Lung (tissue), 12 donors: ENCODE results near the gene SLC66A2. TPM values are rescaled to one million over a fixed set of nuclear protein-coding genes. Genes with fewer than 3 reads are reported as not detected.

ENCODE experiments used
- ATAC-seq: fragments of 200-7000 bp; cut with Tn5 transposase; one replicate; pipeline ENCODE4 v1.9.1; 2020; ENCODE audit warnings: moderate number of reproducible peaks; ENCODE audit not compliant: insufficient read depth, low FRiP score
- DNase-seq, 3 donors: peaks; one replicate each; pipeline ENCODE4 v3.0.0-alpha.2; 2013 to 2017
- H3K27ac ChIP-seq, 2 donors: one replicate each; pipeline ENCODE4 v1.5.1; 2013; ENCODE audit warnings: mild to moderate bottlenecking in 2 of 2, moderate library complexity in 2 of 2, control low read depth in 1 of 2, inconsistent platforms in 1 of 2, low read depth in 1 of 2, low read length in 1 of 2
- H3K27me3 ChIP-seq, 3 donors: one replicate each; pipeline ENCODE4 v1.5.1; 2013; ENCODE audit warnings: low read length in 2 of 3; ENCODE audit not compliant: control insufficient read depth in 3 of 3, insufficient read depth in 3 of 3
- H3K36me3 ChIP-seq, 4 donors: one replicate each; pipeline ENCODE4 v1.5.1; 2013; ENCODE audit warnings: low read length in 4 of 4, mild to moderate bottlenecking in 1 of 4, moderate library complexity in 1 of 4; ENCODE audit not compliant: control insufficient read depth in 4 of 4, insufficient read depth in 4 of 4
- H3K4me1 ChIP-seq, 5 donors: one replicate each; pipeline ENCODE4 v1.5.1; 2013; ENCODE audit warnings: low read length in 5 of 5, mild to moderate bottlenecking in 2 of 5, moderate library complexity in 1 of 5; ENCODE audit not compliant: control insufficient read depth in 5 of 5, insufficient read depth in 5 of 5
- H3K4me3 ChIP-seq: one replicate; pipeline ENCODE4 v1.5.1; 2013; ENCODE audit warnings: mild to moderate bottlenecking, control low read depth, moderate library complexity
- H3K9ac ChIP-seq, 2 donors: one replicate each; pipeline ENCODE4 v1.5.1; 2013; ENCODE audit warnings: low read length in 2 of 2, control low read depth in 1 of 2; ENCODE audit not compliant: insufficient read depth in 1 of 2
- H3K9me3 ChIP-seq, 4 donors: one replicate each; pipeline ENCODE4 v1.5.1; 2013; ENCODE audit warnings: low read length in 3 of 4, mild to moderate bottlenecking in 1 of 4, moderate library complexity in 1 of 4; ENCODE audit not compliant: control insufficient read depth in 4 of 4, insufficient read depth in 3 of 4
- WGBS, 2 donors: extraction: QIAGEN DNeasy Blood & Tissue Kit; methylation state at CpG; one replicate each; pipeline ENCODE4 v1.1.7; 2013; 5-methylcytosine and 5-hydroxymethylcytosine counted together
- polyA plus RNA-seq, 2 donors: library from polyadenylated mRNA; stranded (reverse); fragments of 200-250 nt; gene quantifications; one replicate each; pipeline ENCODE4 v1.2.1, GENCODE V29; 2013
- total RNA-seq, 2 donors: library from RNA; depleted of rRNA in 1 of 2; stranded (reverse); fragments of >200 nt in 1 of 2; gene quantifications; one replicate each; pipeline ENCODE4 v1.2.1, GENCODE V29; 2014 to 2021
- TF ChIP-seq, protein P1 (sequence below): IDR thresholded peaks from 2 replicates; pipeline ENCODE4 v1.5.1; 2012; ENCODE audit warnings: mild to moderate bottlenecking; ENCODE audit errors: control extremely low read depth, extremely low read depth
- donor health status: control.
- donor health status: control.
- donor health status: Bipolar disorder and iron deficiency.
- donor health status: healthy.
- donor health status: DM: yes; HTN: yes; CAD: no.

Gene SLC66A2
- total and polyA plus RNA-seq, 4 donors, result 26.5 to 71.8 (median 62.3) TPM

GRCh38 chr18:79903071-79903635, 48.3 kb downstream of the SLC66A2 start:
- TF ChIP-seq, protein P1, sequence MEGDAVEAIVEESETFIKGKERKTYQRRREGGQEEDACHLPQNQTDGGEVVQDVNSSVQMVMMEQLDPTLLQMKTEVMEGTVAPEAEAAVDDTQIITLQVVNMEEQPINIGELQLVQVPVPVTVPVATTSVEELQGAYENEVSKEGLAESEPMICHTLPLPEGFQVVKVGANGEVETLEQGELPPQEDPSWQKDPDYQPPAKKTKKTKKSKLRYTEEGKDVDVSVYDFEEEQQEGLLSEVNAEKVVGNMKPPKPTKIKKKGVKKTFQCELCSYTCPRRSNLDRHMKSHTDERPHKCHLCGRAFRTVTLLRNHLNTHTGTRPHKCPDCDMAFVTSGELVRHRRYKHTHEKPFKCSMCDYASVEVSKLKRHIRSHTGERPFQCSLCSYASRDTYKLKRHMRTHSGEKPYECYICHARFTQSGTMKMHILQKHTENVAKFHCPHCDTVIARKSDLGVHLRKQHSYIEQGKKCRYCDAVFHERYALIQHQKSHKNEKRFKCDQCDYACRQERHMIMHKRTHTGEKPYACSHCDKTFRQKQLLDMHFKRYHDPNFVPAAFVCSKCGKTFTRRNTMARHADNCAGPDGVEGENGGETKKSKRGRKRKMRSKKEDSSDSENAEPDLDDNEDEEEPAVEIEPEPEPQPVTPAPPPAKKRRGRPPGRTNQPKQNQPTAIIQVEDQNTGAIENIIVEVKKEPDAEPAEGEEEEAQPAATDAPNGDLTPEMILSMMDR, result no peak
- H3K4me3 ChIP-seq, result no peak overlapping the region
- H3K27ac ChIP-seq, result no peak overlapping the region

DNA sequence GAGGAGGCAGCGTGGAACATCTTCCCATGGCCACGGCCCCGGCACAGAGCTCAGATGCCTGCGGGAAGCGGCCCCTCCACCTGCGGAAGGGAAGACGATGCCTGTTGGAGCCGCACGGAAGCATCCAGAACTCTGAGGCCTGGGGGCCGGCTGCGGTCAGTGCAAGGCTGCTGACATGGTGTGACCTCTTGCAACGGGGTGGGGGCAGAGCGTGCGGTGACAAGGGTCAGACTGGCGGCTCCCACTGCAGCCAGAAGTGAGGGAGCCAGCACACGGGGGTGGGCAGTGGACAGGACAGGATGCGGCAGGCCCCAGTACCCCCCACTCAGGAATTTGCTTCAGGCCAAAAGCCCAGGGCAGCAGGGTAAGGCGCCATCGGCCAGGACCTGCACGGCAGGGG, 48.8 kb downstream of the SLC66A2 start:
- peaks cover 0 to 17% (median 0%) of the 10 kb centered on the region in 4 donors for H3K9me3 ChIP-seq
- WGBS, 2 donors, result 97% methylated on average over 20 of the region's 20 CpGs
- DNase-seq, result no peak

More at GRCh38 chr18:79903071-79903635, 48.3 kb downstream of the SLC66A2 start:
- no peaks in the 10 kb centered on the region for H3K27me3 ChIP-seq
- H3K36me3 ChIP-seq, result peaks cover 0 to 29% (median 6%) of the 10 kb centered on the region in 4 donors
- peaks cover 0 to 17% (median 0%) of the 10 kb centered on the region in 4 donors for H3K9me3 ChIP-seq
- H3K4me1 ChIP-seq, result peaks cover 0 to 7% (median 0%) of the 10 kb centered on the region in 5 donors
- 94 to 97% methylated on average over 28 of the region's 28 CpGs for WGBS, 2 donors
- no peak overlapping the region for H3K9ac ChIP-seq
- ATAC-seq, result no peak
- no peak for DNase-seq

GRCh38 chr18:79902075-79902474, 49.4 kb downstream of the SLC66A2 start:
- TF ChIP-seq, protein P1, result no peak
- DNase-seq (no peak), ATAC-seq (no peak)

More for the DNA sequence above, 48.8 kb downstream of the SLC66A2 start:
- TF ChIP-seq, protein P1, result no peak
- H3K36me3 ChIP-seq, result peaks cover 0 to 29% (median 6%) of the 10 kb centered on the region in 4 donors
- H3K4me3 ChIP-seq, result no peak overlapping the region
- H3K9ac ChIP-seq, result no peak overlapping the region
- H3K27me3 ChIP-seq, result no peaks in the 10 kb centered on the region
- H3K27ac ChIP-seq, result no peak overlapping the region
- peaks cover 0 to 7% (median 0%) of the 10 kb centered on the region in 5 donors for H3K4me1 ChIP-seq
- no peak for ATAC-seq

More at GRCh38 chr18:79902075-79902474, 49.4 kb downstream of the SLC66A2 start:
- Histone ChIP-seq H3K9me3 (peaks cover 0 to 19% (median under 1%) of the 10 kb centered on the region in 4 donors), H3K27ac (no peak overlapping the region), H3K9ac (no peak overlapping the region), H3K27me3 (no peaks in the 10 kb centered on the region), H3K4me1 (peaks cover 0 to 7% (median 0%) of the 10 kb centered on the region in 5 donors), H3K36me3 (peaks cover 0 to 29% (median 6%) of the 10 kb centered on the region in 4 donors), H3K4me3 (no peak overlapping the region)
- WGBS, 2 donors, result 92 to 95% methylated on average over 8 of the region's 8 CpGs
